NCI-H1436 (cell line): ENCODE measurements around the gene LHFPL3.
"Not testable (repeated sequence)": the region's sequence is repeated elsewhere in the genome, so short reads cannot be mapped to it uniquely, and the experiment has no call there.

ENCODE experiments used
- DNase-seq: peaks from one replicate; lab custom pipeline; 2025; lab: John Stamatoyannopoulos, UW

LHFPL3 gene

DNA sequence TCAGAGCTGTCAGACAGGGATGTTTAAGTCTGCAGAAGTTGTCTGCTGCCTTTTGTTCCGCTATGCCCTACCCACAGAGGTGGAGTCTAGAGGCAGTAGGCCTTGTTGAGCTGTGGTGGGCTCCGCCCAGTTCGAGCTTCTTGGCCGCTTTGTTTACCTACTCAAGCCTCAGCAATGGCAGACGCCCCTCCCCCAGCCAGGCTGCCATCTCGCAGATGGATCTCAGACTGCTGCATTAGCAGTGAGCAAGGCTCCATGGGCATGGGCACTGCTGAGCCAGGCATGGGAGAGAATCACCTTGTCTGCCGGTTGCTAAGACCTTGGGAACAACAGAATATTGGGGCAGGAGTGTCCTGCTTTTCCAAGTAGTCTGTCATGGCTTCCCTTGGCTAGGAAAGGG lies 267.2 kb downstream of the LHFPL3 start:
- DNase-seq = not testable (repeated sequence)

DNA sequence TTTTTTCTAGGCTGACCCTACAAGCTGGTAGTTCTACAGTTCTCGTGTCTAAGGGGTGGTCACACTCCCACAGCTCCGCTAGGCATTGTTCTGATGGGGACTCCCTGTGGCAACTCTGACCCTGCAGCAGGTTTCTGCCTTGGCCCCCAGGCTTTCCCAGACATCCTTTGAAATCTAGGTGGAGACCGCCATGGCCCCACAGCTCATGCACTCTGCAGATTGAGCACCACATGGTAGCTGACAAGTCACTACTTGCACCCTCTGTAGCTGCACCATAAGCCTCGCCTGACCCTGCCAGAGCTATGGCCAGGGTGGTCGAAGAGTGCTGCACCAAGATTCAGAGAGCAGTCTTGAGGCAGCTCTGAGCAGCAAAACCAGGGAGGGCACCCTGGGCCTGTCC lies 275.6 kb downstream of the LHFPL3 start:
- no peak for DNase-seq

DNA sequence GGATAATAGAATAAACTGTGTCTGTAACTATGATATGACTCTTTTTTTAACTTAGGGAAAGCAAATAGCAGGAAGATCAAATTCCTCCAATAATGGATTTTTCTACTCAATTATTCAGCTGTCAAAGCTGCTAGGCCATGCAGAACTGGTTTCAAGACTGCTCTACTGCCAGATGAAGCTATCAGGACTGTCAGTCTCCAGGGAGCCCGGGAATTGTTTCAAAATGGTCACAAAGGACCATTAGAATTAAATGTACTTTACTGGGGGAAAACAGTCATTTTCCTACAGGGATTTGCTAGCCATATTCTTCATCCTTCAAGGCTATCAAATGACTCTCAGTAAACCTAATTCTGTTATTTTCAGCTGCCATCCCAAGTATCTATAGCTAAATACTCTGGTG lies 276.3 kb downstream of the LHFPL3 start:
- no peak for DNase-seq

DNA sequence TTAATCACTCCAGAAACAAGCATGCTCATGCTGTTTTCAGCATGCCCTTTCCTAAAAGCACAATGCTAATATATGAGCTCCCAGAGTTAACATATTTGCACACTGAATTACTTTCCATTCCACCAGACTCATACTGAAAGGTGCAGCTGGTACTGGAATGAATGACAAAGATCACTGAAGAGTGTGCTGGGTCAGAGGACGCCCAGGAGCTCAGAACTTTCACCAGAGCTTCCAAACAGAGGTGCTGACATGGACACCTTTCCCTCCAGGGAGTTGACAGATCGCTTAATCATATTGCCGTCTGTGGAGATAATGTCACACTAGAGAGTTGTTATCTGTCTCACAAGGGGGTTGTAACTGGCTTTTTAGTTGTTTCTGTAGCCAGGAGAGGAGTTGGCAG lies 292.9 kb downstream of the LHFPL3 start:
- no peak for DNase-seq

DNA sequence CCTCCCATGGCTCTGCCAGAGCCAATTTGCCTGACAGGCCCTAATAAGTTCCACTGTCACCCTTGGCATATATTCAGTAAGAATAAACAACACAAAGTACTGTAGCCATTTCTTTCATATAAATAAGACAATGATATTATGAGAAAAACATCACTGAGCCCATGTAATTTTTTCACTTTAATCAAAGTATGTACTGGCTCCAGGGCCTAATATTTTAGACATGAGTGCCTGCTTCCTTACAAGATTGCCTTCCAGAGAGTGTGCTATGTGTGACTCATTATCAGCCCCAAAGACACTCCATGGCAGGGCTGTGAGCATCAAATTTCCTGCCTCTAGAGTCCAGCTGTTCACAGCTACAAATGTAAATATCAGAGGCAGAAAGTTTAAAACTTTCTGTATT lies 297.6 kb downstream of the LHFPL3 start:
- DNase-seq = no peak

DNA sequence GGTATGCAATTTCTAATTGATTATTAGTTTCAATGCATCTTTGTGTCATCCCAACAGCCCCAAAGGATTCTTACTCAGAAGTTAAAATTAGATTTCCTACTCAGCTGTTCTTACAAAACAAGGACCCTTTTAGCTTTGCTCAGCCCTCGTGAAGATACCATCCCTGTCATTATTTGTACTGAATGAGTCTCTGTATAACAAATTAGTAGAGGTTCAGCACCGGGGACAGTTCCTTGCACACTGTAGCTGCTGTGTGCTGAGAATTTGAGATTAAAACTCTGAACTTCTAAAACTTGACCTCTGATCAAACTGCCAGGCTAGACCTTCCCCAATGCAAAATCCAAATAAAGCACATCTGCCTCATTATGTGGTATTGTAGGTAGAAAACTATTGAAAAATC lies 299.1 kb downstream of the LHFPL3 start:
- DNase-seq = no peak

DNA sequence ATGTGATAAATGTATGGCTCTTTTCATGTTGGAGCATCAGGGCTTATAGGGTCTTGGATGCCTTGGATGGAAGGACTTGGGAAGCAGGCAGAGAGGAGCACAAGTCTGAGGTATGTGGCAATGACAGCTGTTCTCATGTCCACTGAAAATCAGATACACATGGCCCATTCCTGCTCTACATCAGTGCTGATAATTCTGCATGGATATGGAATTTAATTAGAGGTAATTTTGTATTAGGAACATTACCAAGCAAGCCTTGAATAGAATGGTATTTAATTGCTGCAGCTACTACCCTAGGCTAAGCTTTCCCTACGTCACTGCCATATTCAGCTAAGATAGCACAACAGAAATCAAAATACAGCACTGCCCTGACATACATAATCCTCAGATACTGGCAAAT lies 299.6 kb downstream of the LHFPL3 start:
- no peak for DNase-seq

DNA sequence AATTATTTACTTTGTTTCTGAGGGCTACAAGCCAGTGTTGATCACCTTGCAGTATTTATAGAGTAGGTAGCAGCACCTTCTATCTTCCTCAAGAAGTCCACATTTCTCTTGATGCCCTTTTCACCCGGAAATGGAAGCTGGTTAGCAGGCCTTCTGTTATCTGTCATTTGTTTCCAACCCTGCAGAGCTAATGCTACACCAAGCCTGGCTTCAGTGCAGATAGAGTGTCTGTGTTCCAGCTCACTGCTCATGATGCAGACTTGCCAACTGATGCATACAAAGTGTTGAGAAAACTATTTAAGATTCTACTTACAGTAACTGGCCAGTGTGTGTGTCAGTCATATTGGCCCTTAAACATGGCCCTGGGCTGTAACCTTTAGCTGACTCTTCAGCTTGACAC lies 301.0 kb downstream of the LHFPL3 start:
- DNase-seq = no peak

DNA sequence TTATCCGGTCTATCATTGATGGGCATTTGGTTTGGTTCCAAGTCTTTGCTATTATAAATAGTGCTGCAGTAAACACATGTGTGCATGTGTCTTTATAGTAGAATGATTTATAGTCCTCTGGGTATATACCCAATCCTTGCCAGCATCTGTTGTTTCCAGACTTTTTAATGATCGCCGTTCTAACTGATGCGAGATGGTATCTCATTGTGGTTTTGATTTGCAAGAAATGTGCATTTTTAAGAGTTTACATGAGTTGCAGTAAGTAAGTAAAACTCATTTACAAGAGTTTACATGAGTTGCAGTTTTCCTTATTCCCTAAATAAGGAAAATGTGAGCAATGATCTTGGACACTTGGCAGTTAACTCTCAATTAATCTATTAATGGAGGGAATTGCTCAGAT lies 312.1 kb downstream of the LHFPL3 start:
- DNase-seq = no peak

DNA sequence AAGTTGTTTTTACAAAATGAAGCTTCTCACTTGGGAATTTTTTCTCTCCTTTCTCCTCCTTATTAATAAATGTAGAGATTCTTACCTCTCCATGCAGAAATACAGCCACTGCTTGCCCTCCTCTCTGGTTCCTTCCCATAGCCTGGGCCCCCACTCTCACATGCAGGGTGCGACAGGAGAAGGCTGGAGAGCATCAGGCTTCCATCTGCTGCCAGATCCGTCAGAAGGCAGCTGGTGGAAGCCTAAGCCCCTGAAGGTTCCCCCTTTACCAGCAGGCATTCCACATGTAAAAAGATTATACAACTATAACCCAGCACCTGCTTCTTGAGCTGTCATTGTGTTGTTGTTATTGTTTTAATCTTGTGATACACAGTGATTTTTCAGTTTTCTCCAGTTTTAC lies 314.2 kb downstream of the LHFPL3 start:
- no peak for DNase-seq

DNA sequence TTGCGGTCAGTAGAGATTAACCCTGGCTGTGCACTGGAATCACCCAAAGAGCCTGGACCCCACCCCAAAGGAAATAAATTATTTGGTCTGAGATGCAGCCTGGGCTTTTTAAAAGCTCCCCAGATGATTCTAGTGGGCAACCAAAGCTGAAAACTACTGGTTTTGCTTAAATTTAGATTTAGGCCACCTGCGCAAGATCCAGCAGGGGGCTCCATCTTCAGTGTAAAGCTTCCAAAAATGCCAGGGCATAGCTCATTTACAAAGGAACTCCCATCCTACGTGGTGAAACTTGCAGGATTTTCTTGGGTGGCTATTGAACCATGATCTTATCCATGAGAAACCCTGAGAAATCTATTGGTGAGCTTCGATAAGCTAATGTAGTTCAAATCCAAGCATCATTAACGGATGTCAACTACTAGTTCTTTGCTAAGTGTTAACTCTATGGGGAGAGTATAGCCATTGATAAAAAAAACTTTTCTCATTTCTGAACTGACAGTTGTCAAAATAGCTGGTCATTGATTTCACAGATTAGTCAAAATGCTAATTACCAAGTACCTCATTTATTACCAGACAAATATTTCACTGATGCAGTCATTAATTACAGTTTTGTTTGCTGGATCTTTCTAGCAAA lies 315.3 kb downstream of the LHFPL3 start:
- no peak for DNase-seq

DNA sequence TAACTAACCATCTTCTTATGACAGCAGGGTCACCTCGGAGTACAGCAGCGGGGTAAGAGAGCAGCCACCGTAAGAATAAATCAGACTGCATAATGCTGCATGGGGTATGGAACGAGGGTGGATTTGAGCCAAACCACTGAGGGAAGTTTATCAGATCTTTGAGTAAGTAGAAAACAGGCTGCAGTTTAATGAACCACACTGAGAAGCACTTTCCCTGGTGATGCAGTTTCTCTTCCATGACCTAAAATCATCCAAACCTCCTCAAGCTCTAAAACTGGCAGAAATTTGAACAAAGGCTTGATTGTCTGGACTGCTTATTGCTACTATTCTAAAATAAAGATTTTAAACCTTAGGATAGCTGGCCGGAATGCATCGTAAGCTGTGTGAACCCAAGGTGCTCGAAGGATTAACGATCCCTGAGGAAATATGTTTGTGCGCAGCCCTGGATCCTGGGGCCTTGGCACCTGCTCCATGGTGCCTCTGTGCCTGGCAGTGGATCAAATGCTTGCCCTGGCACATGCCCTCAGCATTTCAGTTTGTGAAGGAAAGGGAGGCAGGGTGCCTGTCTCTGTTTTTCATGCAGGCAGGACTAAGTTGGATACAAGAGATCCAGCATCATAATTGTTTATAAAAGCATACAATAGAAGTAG lies 322.7 kb downstream of the LHFPL3 start:
- DNase-seq = no peak

DNA sequence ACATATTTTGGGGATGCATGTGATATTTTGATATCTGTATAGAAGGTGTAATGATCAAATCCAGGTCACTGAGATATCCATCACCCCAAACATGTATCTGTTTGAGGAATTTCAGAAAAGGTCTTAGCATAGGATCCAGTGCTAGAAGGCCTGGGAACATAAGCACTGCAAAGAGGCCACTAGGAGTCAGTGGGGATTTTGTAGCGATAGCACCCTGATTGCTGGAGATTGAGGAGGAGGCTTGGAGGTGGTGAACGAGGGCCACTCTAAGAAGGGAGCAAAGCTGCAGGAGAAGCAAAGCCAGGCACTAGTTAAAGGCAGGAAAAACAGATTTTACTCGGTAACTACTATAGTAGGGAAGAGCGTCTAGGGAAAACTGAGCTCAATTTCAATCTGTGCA lies 324.0 kb downstream of the LHFPL3 start:
- DNase-seq = no peak

DNA sequence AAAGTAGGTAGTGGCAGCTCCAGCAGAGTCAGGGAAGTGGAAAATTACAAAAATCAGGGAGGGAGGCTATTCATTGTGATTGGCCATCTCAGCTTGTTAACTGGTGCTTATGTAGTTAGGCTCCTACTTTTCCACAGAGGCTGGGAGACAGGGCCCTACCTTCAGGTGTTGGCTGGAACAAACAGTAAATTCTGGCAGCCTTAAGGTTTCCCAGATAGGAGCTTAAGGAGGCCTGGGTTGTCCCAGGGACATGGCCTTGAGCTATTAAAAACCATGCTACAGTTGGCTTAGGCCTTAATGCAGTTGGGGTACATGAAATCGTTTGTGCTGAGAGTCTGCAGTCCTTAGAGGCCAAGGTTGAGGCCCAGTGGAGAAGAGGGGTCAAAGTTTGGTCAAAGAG lies 324.5 kb downstream of the LHFPL3 start:
- DNase-seq = no peak

DNA sequence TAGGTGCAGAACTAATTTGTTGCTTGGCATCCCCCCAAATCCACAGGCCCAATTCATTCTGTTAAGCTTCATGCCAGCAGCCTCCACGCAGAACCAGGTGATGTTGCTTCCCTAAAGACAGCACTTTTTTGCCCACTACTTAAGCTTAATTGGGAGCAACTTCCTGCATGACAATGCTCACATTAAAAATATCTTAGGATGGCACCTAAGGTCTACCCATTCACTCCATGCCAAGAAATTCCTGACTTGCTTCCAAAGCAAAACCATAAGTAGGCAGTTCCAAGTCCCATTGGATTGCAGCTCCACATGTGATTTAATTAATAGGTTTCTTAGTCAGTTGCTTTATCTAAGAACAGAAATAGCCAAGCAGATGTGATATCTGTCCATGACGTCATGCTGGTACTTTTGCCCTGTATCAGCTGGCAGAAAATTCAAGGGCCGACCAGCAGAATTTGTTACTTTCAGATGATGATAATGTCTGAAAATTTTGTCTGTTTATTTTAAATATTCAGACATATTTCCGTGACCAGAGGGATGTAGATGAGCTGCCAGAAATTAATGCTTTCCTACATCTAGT lies 325.5 kb downstream of the LHFPL3 start:
- no peak for DNase-seq

DNA sequence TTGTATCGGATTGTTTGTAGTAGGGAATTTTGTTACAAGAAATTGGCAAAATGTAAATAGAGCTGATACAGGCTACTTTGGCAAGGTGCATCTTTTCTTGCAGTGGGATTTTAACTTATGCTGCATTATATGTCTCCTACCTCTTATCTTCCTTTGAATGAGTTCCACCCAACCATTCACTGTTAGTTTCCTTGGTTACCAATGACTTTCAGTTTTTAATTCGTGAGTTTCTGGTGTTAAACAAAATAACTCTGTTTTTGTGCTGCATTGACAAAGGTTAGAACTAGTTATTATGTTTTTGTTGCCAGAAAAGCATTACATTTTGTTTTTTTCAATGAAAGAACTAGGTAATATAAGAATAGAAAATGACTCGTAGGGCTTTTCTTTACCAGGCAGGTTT lies 327.2 kb downstream of the LHFPL3 start:
- DNase-seq = no peak

DNA sequence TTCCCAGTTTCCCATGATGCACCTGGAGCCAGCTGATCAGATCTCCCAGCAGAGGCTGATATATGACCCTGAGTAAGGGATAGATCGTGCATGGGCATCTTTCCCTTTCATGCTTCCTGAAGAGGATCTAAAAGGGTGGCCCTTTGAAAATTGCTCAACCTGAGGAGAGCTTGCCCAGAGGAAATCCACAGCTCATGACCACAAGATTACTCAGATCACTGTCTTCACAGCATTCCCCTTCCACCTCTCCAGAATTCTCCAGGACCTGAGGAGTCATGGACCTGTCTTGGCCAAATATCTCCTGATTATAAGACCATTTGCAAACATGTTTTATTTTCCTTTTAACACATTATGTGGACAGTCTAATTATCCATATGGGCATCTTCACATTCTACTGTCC lies 328.1 kb downstream of the LHFPL3 start:
- no peak for DNase-seq

DNA sequence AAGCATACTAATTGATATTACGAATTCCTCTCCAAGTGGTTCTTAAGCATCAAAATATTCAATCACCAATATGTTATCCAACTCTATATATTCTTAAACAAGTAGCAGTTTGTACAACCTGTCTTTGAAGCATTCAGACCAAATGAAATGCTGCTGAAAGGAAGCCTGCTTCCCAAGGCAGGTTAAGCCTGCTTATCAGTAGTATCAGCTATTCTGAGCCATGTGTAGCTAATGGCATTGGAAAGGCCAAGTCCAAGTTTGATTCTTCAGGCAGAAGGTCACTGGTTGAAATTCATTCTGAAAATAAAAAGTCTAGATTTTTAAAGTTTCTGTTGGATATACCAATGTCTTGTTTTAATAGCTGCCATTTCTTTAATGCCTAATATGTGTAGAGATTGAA lies 328.7 kb downstream of the LHFPL3 start:
- no peak for DNase-seq

DNA sequence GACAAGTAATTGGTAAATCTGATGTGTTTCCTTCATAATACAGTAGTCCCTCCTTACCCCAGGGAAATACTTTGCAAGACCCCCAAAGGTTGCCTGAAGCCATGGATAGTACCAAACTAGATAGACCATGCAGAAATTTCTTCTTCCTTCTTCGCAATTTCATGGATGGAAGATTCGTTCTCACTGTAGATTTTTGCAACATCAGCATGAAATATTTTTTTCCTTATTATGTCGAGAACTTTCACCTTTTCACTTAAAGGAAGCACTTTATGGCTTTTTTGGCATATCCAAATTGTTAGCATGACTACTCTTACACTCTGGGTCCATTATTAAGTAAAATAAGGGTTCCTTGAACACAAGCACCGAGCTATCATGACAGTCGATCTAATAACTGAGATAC lies 333.2 kb downstream of the LHFPL3 start:
- no peak for DNase-seq

DNA sequence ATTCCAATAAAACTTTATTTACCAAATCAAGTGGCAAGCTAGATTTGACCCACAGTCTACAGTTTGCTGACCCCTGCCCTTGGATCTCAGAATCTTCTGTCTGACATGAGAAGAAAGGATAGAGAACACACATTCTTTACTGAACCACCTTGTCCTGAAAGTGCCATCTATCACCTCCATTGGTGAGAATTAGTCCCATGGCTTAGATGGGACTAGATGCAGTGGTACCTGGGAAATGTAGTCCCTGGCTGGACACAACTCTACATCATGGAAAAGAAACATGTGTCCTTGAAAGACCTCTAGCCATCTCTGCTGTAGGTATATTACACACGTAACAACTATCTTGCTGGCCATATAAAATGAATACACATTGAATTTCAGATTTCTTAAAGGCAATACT lies 336.2 kb downstream of the LHFPL3 start:
- no peak for DNase-seq

DNA sequence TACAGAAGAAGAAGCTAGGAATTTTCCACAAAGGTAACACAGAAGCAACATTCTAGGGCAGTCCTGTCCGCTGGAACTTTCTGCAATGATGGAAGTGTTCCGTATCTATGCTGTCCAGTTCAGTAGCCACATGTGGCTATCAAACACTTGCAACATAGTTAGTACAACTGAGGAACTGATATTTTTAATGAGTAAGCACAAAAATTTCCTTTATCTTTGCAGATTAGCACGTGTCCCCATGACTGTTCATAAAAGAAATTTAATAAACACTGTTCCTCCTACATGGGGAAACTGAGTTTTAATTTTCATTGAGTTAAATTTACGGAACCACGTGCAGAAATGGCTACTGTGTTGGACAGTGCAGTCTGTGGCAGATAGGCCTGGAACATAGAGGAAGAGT lies 349.2 kb downstream of the LHFPL3 start:
- DNase-seq = no peak

DNA sequence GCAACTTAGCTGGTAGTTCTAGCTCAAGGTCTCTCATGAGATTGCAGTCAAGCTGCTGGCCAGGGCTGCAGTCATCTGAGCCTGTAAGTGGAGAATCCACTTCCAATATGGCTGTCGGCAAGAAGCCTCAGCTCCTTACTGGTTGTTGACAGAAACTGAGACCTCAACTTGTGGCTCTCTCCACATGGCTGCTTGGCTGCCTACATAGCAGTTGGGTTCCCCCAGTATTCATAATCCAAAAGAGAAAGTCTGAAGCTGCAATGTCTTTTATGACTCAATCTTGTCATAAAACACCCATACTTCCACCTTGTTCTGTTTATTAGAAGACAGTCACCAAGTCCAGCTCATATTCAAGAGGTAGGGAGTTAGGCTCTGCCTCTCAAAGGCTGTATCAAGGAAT lies 350.7 kb downstream of the LHFPL3 start:
- DNase-seq = no peak

DNA sequence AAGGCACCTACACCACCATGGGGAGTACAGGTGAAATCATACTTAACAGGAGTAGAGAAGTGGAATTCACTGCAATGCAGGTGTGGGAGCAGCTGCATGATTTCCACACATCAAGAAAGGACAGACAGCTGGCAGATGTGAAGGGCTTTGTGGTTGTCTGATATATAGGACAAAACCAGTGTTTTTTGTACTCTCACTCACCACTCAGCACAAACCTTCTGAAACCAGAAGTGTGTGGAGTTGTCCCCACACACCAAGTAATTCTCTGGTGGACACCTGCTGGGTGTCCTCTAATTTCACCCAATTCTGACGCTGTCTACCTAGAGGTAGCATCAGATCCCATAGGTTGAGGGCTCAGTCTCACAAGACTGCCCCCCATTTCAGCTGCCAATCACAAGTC lies 357.9 kb downstream of the LHFPL3 start:
- DNase-seq = no peak

DNA sequence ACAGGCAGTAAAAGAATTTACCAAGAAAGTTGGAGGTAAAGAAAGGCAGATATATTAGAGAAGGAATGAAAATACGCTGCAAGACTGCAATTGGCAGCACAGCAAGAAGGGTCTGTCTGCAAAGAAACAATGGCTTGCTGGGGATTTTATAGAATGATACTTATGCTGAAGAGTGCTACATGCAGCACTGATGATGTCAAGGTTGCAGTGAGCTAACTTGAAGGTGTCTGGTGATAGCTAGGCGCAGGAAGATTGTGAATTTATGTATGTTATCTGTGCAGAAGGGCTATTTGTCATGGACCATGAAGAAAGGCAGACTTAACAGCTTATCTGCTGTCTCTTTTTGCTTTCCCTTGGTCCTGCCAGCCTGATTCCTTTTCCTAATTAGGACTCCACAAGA lies 366.3 kb downstream of the LHFPL3 start:
- no peak for DNase-seq
